CD4-positive, alpha-beta T cell treated with Interleukin-2 at 100 ng/mL for 4 hours (primary cell): ENCODE data around the gene SNAP25.

Experiments
- DNase-seq: peaks from one replicate; pipeline ENCODE4 v3.0.0-alpha.2; 2020; ENCODE audit warnings: low spot score

SNAP25 gene

GRCh38 chr20:10263385-10264165 lies 44.9 kb downstream of the SNAP25 start:
- no peak for DNase-seq

GRCh38 chr20:10264166-10264558 lies 45.5 kb downstream of the SNAP25 start:
- DNase-seq: no peak

GRCh38 chr20:10268636-10269035 lies 50.0 kb downstream of the SNAP25 start:
- DNase-seq: no peak

- DNase-seq: no peak
Observed at GRCh38 chr20:10270630-10271029, 52.0 kb downstream of the SNAP25 start.

- DNase-seq: no peak
Observed at GRCh38 chr20:10271494-10272219, 53.0 kb downstream of the SNAP25 start.

GRCh38 chr20:10276878-10277580 lies 58.4 kb downstream of the SNAP25 start:
- no peak for DNase-seq

- no peak for DNase-seq
Observed at GRCh38 chr20:10277616-10278015, 59.0 kb downstream of the SNAP25 start.

- no peak for DNase-seq
Observed at GRCh38 chr20:10278412-10278811, 59.8 kb downstream of the SNAP25 start.

- DNase-seq: no peak
Observed at GRCh38 chr20:10280018-10280908, 61.6 kb downstream of the SNAP25 start.

- DNase-seq: no peak
Observed at GRCh38 chr20:10281911-10282310, 63.3 kb downstream of the SNAP25 start.

GRCh38 chr20:10282979-10283456 lies 64.4 kb downstream of the SNAP25 start:
- DNase-seq: no peak

- DNase-seq: no peak
Observed at GRCh38 chr20:10286356-10286755, 67.7 kb downstream of the SNAP25 start.

GRCh38 chr20:10288421-10288820 lies 69.8 kb downstream of the SNAP25 start:
- no peak for DNase-seq

- no peak for DNase-seq
Observed at GRCh38 chr20:10288954-10289646, 70.5 kb downstream of the SNAP25 start.

- DNase-seq: no peak
Observed at GRCh38 chr20:10291568-10292248, 73.1 kb downstream of the SNAP25 start.

GRCh38 chr20:10297223-10297622 lies 78.6 kb downstream of the SNAP25 start:
- no peak for DNase-seq

- no peak for DNase-seq
Observed at GRCh38 chr20:10297684-10298240, 79.1 kb downstream of the SNAP25 start.

GRCh38 chr20:10300582-10301446 lies 82.2 kb downstream of the SNAP25 start:
- no peak for DNase-seq

GRCh38 chr20:10303852-10304251 lies 85.2 kb downstream of the SNAP25 start:
- DNase-seq: no peak
